OCI-LY7 (cell line): ENCODE results near the gene ZNF716.
A peak's percentile ranks its signal among the peaks of the same experiment; 100 is the strongest.

ENCODE experiments used
- EZH2phosphoT487 ChIP-seq: fragments of 200-600 bp; sonication (generic); IDR thresholded peaks from 2 replicates; pipeline ENCODE4 v1.6.1; 2018; ENCODE audit warnings: low read depth, borderline replicate concordance, mild to moderate bottlenecking, mixed run types, antibody characterized with exemption, low read length, moderate library complexity, mixed read lengths
- TF ChIP-seq, protein P1 (sequence below): fragments of 200-600 bp; sonication (generic); conservative IDR thresholded peaks from 2 replicates; pipeline ENCODE4 v1.5.1; 2014; ENCODE audit warnings: mild to moderate bottlenecking, antibody characterized with exemption, low read length, moderate library complexity, mixed read lengths

DNA sequence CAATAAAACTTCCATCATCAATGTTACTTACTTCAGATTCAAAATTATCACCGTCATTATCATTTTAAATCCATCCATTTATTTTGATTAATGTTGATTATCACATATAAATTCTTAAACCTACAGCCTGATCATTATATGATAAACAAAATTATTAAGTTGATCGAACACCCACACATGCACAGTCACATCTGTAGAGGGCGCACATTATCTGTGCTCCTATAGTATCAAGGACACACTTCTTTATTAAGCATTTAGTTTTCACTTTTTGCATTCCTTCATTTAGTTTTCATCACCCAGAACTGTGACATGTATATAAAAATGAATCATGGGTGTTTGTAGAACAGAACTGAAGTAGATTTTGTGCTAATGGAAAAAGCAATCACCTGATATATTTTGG is 26.2 kb upstream of the ZNF716 start:
- TF ChIP-seq, protein P1, sequence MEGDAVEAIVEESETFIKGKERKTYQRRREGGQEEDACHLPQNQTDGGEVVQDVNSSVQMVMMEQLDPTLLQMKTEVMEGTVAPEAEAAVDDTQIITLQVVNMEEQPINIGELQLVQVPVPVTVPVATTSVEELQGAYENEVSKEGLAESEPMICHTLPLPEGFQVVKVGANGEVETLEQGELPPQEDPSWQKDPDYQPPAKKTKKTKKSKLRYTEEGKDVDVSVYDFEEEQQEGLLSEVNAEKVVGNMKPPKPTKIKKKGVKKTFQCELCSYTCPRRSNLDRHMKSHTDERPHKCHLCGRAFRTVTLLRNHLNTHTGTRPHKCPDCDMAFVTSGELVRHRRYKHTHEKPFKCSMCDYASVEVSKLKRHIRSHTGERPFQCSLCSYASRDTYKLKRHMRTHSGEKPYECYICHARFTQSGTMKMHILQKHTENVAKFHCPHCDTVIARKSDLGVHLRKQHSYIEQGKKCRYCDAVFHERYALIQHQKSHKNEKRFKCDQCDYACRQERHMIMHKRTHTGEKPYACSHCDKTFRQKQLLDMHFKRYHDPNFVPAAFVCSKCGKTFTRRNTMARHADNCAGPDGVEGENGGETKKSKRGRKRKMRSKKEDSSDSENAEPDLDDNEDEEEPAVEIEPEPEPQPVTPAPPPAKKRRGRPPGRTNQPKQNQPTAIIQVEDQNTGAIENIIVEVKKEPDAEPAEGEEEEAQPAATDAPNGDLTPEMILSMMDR = peak; percentile 49
- TF ChIP-seq EZH2phosphoT487 = no peak
